Glomerular visceral epithelial cell (primary cell): Measurements from ENCODE around the gene RAE1.

Source experiments
- DNase-seq: peaks from one replicate; pipeline ENCODE4 v3.0.0-alpha.2; 2016; ENCODE audit errors: extremely low spot score

RAE1 gene

GRCh38 chr20:57400231-57400701, 49.2 kb downstream of the RAE1 start:
- no peak for DNase-seq

- DNase-seq = no peak
Measured at GRCh38 chr20:57400821-57401564, 49.9 kb downstream of the RAE1 start.

GRCh38 chr20:57401565-57401918, 50.5 kb downstream of the RAE1 start:
- no peak for DNase-seq

GRCh38 chr20:57402206-57403125, 51.4 kb downstream of the RAE1 start:
- no peak for DNase-seq

- no peak for DNase-seq
Measured at GRCh38 chr20:57403216-57403615, 52.2 kb downstream of the RAE1 start.

- no peak for DNase-seq
Measured at GRCh38 chr20:57404006-57404405, 53.0 kb downstream of the RAE1 start.

GRCh38 chr20:57404419-57405072, 53.5 kb downstream of the RAE1 start:
- DNase-seq = no peak

GRCh38 chr20:57405236-57406016, 54.4 kb downstream of the RAE1 start:
- no peak for DNase-seq

- no peak for DNase-seq
Measured at GRCh38 chr20:57407541-57407956, 56.5 kb downstream of the RAE1 start.

GRCh38 chr20:57408131-57408530, 57.1 kb downstream of the RAE1 start:
- no peak for DNase-seq

- no peak for DNase-seq
Measured at GRCh38 chr20:57408536-57409233, 57.6 kb downstream of the RAE1 start.

- DNase-seq = no peak
Measured at GRCh38 chr20:57409316-57409671, 58.2 kb downstream of the RAE1 start.

GRCh38 chr20:57409672-57410397, 58.8 kb downstream of the RAE1 start:
- no peak for DNase-seq

- no peak for DNase-seq
Measured at GRCh38 chr20:57410398-57410920, 59.4 kb downstream of the RAE1 start.

GRCh38 chr20:57410924-57411323, 59.9 kb downstream of the RAE1 start:
- no peak for DNase-seq

GRCh38 chr20:57411406-57412283, 60.6 kb downstream of the RAE1 start:
- DNase-seq = no peak

- no peak for DNase-seq
Measured at GRCh38 chr20:57412347-57413029, 61.4 kb downstream of the RAE1 start.

GRCh38 chr20:57413986-57414385, 62.9 kb downstream of the RAE1 start:
- no peak for DNase-seq
